GM18498 (cell line): ENCODE measurements around the gene TDRD3.

Experiments
- ATAC-seq: cut with Tn5 transposase; IDR thresholded peaks from one replicate; pipeline ENCODE4 v1.9.1; 2021; ENCODE audit warnings: mild to moderate bottlenecking, moderate library complexity; ENCODE audit not compliant: unreplicated experiment

TDRD3 gene

DNA sequence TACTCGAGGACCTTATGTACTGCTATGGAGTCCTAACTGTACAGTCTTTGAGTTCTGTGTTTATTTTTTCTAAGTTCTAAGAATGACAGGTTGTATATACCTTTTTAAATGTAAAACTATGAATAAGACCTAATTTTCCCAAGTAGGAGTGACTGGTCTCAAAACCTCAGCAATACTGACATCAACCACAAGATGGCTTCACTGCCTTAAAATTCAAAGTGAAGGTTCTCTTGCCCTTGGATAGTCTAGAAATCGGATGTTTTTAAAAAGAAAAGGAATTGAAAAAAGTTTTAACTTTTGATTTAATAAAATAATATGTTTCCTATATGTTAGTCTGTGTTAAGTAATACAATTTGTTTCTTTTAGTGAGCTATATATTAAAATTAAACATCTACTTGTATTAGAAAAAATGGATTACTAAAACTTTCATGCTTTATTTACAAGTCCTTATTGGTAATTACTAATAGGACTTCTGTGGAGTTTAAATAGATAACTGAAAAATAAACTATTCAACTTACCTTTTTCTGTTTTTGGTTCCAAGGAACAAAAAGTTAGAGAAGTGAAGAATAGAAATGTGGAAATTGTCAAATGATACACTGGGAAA lies 52.0 kb downstream of the TDRD3 start:
- ATAC-seq: peak; percentile 72

DNA sequence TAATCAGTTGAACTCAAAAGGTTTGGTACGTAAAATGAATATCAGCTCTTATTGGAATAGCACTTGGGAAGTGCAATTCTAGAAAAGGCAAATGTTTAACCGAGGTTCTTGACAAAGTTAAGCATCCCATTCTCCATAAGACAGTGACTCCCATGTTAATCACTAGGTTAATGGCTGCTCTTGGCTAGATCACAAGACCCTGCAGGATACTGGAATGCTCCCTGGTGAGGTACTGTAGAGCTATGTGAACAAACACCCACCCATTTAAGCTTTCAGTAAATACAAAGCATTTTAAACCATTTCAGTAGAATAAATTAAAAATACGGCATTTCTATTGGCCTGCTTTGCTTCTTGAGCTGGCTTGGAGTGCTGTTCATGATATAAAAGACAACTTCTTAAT lies 56.5 kb downstream of the TDRD3 start:
- no peak for ATAC-seq

DNA sequence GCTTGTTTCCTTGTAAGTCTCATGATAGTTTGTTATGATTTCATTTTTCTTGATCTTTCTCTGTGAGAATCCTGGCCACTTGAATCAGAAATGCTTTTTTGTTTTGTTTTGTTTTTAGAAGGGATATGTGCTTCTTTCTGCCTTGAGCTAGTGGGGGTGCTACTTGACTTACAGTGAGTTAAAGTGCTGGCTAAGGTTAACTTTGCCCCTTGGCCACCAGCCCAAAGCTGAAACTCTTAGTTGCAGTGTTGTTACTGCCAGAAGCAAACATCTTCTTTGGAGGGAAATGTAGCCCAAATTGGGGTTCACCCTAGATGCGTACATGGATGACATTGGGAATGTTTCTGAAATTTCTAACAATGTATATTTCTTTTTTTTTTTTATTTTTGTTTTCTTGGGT lies 57.4 kb downstream of the TDRD3 start:
- ATAC-seq: no peak

- no peak for ATAC-seq
Observed at GRCh38 chr13:60463787-60464186, 66.8 kb downstream of the TDRD3 start.

DNA sequence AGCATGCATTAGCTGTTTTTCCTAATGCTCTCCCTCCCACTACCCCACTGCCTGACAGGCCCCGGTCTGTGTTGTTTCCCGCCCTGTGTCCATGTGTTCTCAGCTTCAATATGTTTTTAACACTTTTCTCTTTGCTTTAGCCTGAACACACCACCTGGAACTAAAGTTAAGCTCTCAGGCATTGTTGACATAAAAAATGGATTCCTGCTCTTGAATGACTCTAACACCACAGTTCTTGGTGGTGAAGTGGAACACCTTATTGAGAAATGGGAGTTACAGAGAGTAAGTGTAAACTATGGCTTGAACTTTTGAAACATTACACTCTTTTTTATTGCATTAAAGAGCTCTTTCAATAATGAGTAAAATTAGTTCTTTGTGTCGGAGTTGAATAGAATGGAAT lies 70.1 kb downstream of the TDRD3 start:
- no peak for ATAC-seq

GRCh38 chr13:60479273-60479672 lies 82.3 kb downstream of the TDRD3 start:
- no peak for ATAC-seq

GRCh38 chr13:60482012-60482411 lies 85.0 kb downstream of the TDRD3 start:
- ATAC-seq: no peak

DNA sequence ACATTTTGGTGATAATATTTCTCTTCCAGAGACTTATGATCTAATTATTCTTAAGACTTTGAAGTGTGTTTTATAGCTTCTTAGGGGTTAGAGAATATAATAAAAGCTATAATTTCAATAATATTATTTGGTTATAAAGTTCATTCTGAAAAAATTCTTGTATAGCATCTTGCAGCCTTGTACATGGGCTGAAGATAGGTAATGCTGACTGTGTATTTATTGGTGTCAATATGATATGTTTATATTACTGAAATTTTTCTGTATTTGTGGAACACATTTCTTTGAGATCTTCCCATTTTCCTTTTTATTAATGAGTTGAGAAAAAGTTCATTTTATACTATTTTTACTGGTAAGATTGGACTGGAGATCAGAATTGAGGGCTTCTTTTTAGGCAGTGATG lies 87.8 kb downstream of the TDRD3 start:
- ATAC-seq: no peak

DNA sequence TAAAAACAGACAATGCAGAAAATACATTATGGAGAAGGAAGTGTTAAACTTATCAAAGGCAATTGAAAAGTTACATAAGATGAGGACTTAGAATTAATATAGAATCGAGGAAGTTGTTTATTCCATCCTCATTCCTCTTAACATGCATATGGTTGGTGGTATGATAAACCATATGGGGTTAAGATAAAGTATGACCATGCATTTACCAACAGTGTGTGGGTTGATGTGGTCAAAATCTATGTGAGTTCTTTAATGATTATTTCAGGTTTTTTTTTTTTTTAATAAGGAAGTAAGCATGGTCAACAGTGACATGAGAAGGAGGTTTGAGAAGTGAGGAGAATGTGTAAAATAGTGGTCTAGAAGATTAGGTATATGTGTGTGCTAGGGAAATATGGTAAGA lies 94.5 kb downstream of the TDRD3 start:
- ATAC-seq: no peak

DNA sequence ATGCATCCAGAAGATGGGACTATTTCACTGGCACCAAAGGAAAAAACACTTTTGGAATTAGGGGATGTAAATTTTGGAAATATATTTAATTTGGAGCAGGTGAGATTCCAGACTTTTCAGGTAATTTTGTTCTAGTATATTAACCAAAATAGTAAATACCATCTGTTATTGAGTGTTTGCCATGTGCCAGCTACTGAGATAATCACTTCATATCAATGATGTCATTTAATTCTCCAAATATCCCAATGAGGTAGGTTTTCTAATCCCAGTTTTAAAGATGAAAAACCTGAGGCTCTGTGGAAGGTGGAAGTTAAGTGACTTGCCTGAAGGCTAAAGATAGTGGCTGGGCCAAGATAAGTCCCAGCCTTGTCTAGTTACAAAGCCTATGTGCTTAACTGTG lies 95.2 kb downstream of the TDRD3 start:
- ATAC-seq: no peak

GRCh38 chr13:60494296-60494695 lies 97.3 kb downstream of the TDRD3 start:
- ATAC-seq: no peak

DNA sequence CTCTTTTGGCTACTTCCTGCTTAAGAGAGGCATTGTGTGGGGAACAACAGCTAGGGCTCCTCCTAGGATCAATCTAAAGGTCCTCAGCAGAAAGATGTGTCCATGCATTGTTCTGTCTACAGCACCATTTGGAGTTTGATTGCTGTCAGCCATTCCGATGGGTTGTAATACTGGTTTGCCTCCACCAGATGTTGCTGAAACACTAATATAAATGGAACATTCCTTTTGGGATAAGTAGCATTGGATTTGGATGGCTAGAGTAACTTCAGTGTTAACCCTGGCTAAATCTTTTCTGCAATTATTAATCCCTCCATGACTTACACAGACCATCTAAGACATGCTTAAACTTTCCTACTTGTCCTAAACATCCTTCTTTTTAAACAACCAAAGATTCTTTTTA lies 104.2 kb downstream of the TDRD3 start:
- ATAC-seq: no peak

DNA sequence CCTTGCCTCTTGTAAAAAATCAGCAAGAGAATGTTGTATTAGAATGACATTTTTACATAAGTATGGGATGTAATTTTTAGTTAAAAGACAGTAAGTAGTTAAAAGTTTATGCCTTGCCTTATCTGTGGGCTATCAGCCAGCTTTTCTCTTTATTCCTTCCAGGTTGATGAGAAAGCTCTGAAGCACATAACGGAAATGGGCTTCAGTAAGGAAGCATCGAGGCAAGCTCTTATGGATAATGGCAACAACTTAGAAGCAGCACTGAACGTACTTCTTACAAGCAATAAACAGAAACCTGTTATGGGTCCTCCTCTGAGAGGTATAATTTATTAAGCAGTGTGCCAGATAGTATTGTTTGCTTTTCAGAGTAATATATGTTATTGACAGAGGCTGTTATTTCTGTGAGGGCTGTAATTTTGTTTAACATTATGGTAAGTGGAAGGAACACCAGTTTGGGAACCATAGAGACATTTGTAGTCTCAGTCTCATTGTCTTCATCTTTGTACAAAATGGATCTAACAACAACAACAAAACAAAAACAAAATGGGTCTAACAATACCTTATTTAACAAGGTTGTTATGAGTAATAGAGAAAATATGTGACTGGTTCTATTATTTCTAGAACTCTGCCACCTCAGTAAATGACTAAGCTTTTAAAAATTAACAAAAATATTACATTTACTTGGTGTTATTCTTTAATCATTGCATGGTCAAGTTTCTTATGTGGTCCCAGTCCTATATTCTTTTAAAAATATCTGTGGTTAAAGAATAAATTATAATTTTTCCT lies 112.8 kb downstream of the TDRD3 start:
- ATAC-seq: no peak

DNA sequence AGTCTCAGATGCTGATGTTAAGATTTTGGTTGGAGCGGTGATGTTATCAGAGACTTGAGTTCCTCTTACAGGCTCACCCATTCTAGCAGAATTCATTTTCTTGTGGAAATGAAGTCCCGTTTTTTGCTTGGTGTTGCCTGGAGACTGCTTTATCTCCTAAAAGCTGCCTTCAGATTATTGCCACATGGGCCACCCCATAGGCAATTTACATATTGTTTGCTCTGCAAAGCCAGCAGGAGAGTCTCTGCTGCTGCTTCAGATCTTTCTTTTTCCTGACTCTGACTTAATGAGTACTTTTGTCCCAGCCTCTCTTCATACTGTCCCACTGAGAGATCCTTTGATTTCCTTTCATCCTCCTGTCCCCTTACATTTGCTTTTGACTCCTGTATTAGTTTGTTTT lies 114.6 kb downstream of the TDRD3 start:
- ATAC-seq: no peak

GRCh38 chr13:60514891-60515290 lies 117.9 kb downstream of the TDRD3 start:
- no peak for ATAC-seq

DNA sequence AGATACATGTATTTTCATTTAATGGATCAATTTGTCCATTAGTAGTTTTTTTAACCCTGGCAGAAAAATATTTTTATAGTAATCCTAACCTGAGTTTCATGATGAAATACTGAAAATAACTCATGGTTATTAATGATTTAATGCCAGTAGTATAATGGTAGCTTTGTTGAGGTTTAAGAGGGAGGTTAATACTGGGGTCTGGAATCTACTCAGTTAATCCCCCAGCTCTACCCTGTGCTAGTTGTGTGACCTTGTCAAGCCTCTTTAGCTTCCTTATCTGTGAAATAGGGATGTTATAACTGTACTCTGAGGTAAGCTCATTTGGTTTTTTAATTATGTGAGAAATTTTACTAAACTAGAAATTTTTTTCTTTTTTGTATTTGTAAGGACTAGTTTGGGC lies 122.5 kb downstream of the TDRD3 start:
- ATAC-seq: no peak

GRCh38 chr13:60520902-60521569 lies 124.0 kb downstream of the TDRD3 start:
- ATAC-seq: no peak

DNA sequence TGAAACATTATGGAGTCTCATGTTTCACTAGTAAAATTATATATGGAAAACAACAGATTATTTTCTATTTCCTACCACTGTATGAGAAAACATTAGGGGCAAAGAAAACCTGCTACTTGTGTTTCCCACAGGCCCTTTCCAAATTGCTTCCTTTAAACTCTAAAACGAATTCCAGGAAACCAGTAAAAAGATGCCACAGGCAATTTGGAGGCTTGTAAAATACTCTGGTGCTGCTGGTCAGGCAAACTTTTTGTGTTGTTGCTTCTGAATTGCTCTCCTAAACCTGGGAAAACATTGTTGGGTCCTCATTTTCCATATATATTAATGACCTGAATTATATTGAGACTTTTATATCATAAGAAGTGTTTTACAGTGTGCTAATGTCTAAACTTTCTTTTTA lies 141.5 kb downstream of the TDRD3 start:
- no peak for ATAC-seq

DNA sequence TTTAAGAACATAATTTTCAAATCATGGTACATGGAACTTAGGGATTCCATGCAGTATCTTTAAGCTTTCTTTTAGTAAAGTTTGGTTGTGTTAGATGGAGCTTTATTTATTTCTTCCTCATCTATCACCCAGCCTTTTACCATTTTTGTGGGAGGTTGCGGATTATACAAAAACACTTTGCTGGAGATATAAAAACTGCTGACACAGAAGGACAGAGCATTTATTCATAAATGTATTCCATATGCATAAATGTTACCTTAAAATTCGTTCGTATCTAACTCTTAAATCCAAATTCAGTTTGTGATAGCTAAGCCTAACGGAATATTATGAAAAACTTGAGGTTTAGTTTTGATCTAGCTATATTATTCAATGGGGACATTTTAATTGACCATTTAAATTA lies 143.3 kb downstream of the TDRD3 start:
- no peak for ATAC-seq

GRCh38 chr13:60562096-60562780 lies 165.2 kb downstream of the TDRD3 start:
- no peak for ATAC-seq

- ATAC-seq: no peak
Observed at GRCh38 chr13:60571571-60571970, 174.6 kb downstream of the TDRD3 start.
